ENCODE results near the gene AP2A1. TPM values are rescaled to one million over a fixed set of nuclear protein-coding genes. Genes with fewer than 3 reads are reported as not detected.
"Not testable (repeated sequence)": the region's sequence is repeated elsewhere in the genome, so short reads cannot be mapped to it uniquely, and the experiment has no call there.

The AP2A1 gene
- total and polyA plus RNA-seq, 2 donors (not counting 1 experiment from before 2014, with no cell fraction given) = 64.2 to 95.0 TPM

DNA sequence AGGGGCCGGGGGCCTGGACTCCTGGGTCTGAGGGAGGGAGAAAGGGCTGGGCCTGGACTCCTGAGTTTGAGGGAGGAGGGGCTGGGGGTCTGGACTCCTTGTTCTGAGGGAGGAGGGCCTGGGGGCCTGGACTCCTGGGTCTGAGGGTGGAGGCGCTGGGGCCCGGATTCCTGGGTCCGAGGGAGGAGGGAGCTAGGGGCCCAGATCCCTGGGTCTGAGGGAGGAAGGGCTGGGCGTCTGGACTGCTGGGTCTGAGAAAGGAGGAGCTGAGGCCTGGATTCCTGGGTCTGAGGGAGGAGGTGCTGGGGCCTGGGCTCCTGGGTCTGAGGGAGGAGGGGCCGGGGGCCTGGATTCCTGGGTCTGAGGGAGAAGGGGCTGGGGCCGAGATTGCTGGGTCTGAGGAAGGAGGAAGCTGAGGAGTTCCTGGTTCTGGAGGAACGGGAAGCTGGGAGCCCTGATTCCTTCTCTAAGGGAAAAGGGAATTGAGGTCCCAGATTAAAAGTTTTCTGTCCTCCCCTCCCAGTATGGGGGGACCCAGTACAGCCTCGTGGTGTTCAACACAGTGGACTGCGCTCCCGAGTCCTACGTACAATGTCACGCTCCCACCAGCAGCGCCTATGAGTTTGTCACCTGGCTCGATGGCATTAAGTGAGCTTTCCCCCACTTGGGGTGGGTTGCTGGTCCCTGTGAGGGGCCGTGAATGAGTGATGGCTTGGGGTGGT lies 52.0 kb downstream of the AP2A1 start:
- no peak for DNase-seq (ENCODE audit: low read depth in 2 of 2)
- H3K27ac ChIP-seq (ENCODE audit: insufficient read depth, low read length) = peak overlapping the region; percentile 98
- H3K4me3 ChIP-seq (replicated peaks in 1 of 4; ENCODE audit: control extremely low read depth in 1 of 4, insufficient read depth in 1 of 4, low read depth in 3 of 4, low read length in 4 of 4) = peak overlapping the region; percentile 74 to 98 (median 89)
- TF ChIP-seq EZH2 (IDR thresholded peaks at IDR 0.05; ENCODE audit: low read length, missing control alignments) = no peak
- TF ChIP-seq CTCF (conservative IDR thresholded peaks at IDR 0.05 in 1 of 2, IDR thresholded peaks at IDR 0.05 in 1 of 2; ENCODE audit: low read depth in 1 of 2, low read length in 2 of 2) = no peak
- H2AFZ ChIP-seq (ENCODE audit: low read length) = peak overlapping the region; percentile 90
- H4K20me1 ChIP-seq (ENCODE audit: control insufficient read depth, extremely low read depth, insufficient read depth, low read length) = no peaks in the 10 kb centered on the region
- H3K4me2 ChIP-seq (ENCODE audit: extremely low read depth, insufficient read depth, low read length) = peak overlapping the region; percentile 76
- H3K79me2 ChIP-seq (ENCODE audit: control insufficient read depth, insufficient read depth, low read length) = peaks cover 22% of the 10 kb centered on the region
- peaks cover 5% of the 10 kb centered on the region for H3K4me1 ChIP-seq (ENCODE audit: control insufficient read depth, extremely low read depth, insufficient read depth, low read length)
- H3K36me3 ChIP-seq (ENCODE audit: control insufficient read depth, insufficient read depth, low read length) = peaks cover 4% of the 10 kb centered on the region
- H3K9ac ChIP-seq (ENCODE audit: insufficient read depth, low read length) = peak overlapping the region; percentile 87
- H3K27me3 ChIP-seq (ENCODE audit: control insufficient read depth, insufficient read depth, low read length) = no peaks in the 10 kb centered on the region
- H3K9me3 ChIP-seq (ENCODE audit: control insufficient read depth, insufficient read depth, low read depth, low read length) = no peaks in the 10 kb centered on the region

GRCh38 chr19:49819452-49820115 lies 52.8 kb downstream of the AP2A1 start:
- not testable (repeated sequence) for H3K9me3 ChIP-seq (ENCODE audit: control insufficient read depth, insufficient read depth, low read depth, low read length); H3K4me1 ChIP-seq (ENCODE audit: control insufficient read depth, extremely low read depth, insufficient read depth, low read length); DNase-seq (ENCODE audit: low read depth in 2 of 2); H4K20me1 ChIP-seq (ENCODE audit: control insufficient read depth, extremely low read depth, insufficient read depth, low read length); H2AFZ ChIP-seq (ENCODE audit: low read length); H3K36me3 ChIP-seq (ENCODE audit: control insufficient read depth, insufficient read depth, low read length); H3K27me3 ChIP-seq (ENCODE audit: control insufficient read depth, insufficient read depth, low read length); H3K9ac ChIP-seq (ENCODE audit: insufficient read depth, low read length)
- Histone ChIP-seq H3K27ac (ENCODE audit: insufficient read depth, low read length) (peak overlapping the region; percentile 98), H3K4me3 (replicated peaks in 1 of 4; ENCODE audit: control extremely low read depth in 1 of 4, insufficient read depth in 1 of 4, low read depth in 3 of 4, low read length in 4 of 4) (peak overlapping the region; percentile 3 to 98 (median 77)), H3K4me2 (ENCODE audit: extremely low read depth, insufficient read depth, low read length) (peak overlapping the region; percentile 76), H3K79me2 (ENCODE audit: control insufficient read depth, insufficient read depth, low read length) (peaks cover 22% of the 10 kb centered on the region)

- peaks cover 4% of the 10 kb centered on the region for H3K36me3 ChIP-seq (ENCODE audit: control insufficient read depth, insufficient read depth, low read length)
- H3K9me3 ChIP-seq (ENCODE audit: control insufficient read depth, insufficient read depth, low read depth, low read length) = no peaks in the 10 kb centered on the region
- H3K4me3 ChIP-seq (replicated peaks in 1 of 4; ENCODE audit: control extremely low read depth in 1 of 4, insufficient read depth in 1 of 4, low read depth in 3 of 4, low read length in 4 of 4) = no peak overlapping the region
- TF ChIP-seq EZH2 (IDR thresholded peaks at IDR 0.05; ENCODE audit: low read length, missing control alignments) (no peak), CTCF (conservative IDR thresholded peaks at IDR 0.05 in 1 of 2, IDR thresholded peaks at IDR 0.05 in 1 of 2; ENCODE audit: low read depth in 1 of 2, low read length in 2 of 2) (no peak)
- peaks cover 2% of the 10 kb centered on the region for H3K4me1 ChIP-seq (ENCODE audit: control insufficient read depth, extremely low read depth, insufficient read depth, low read length)
- peaks cover 22% of the 10 kb centered on the region for H3K79me2 ChIP-seq (ENCODE audit: control insufficient read depth, insufficient read depth, low read length)
- no peaks in the 10 kb centered on the region for H3K27me3 ChIP-seq (ENCODE audit: control insufficient read depth, insufficient read depth, low read length)
- no peaks in the 10 kb centered on the region for H4K20me1 ChIP-seq (ENCODE audit: control insufficient read depth, extremely low read depth, insufficient read depth, low read length)
- no peak overlapping the region for H3K27ac ChIP-seq (ENCODE audit: insufficient read depth, low read length)
- H3K4me2 ChIP-seq (ENCODE audit: extremely low read depth, insufficient read depth, low read length) = no peak overlapping the region
- no peak overlapping the region for H3K9ac ChIP-seq (ENCODE audit: insufficient read depth, low read length)
- peak in 1 of 2 donors; percentile 17 for DNase-seq (ENCODE audit: low read depth in 2 of 2)
- no peak overlapping the region for H2AFZ ChIP-seq (ENCODE audit: low read length)
Measured at GRCh38 chr19:49820125-49820524, 53.3 kb downstream of the AP2A1 start.

Data from fibroblast of lung (primary cell).